K562 (cell line): ENCODE measurements around the gene F2. TPM values are rescaled to one million over a fixed set of nuclear protein-coding genes. Genes with fewer than 3 reads are reported as not detected.

Source experiments
- ATAC-seq: fragments of 200-7000 bp; cut with Tn5 transposase; 3 replicates; pipeline ENCODE4 v1.9.1; 2020; ENCODE audit warnings: moderate library complexity
- BruUV-seq: library from RNA; stranded (reverse); fragments of 400-500 nt; replicated peaks from 2 replicates; lab custom pipeline; 2021; lab: Mats Ljungman, UMichigan
- CTCF ChIA-PET: fragments of 300-600 bp; formaldehyde crosslinking; extraction: SDS; loops from one replicate; lab custom pipeline; 2021; ENCODE audit warnings: low intra/inter-chr PET ratio; lab: Yijun Ruan, JAX
- POLR2A ChIA-PET: fragments of 300-600, 350-650 bp; sonication (Branson Sonifier 250); formaldehyde crosslinking; extraction: SDS; loops from one replicate; lab custom pipeline; 2021; ENCODE audit warnings: antibody characterized with exemption, inconsistent platforms; lab: Yijun Ruan, JAX
- DNase-seq, 4 experiments: peaks; one replicate each; pipeline versions ENCODE4 v3.0.0 to v3.0.0-alpha.2; 2011 to 2018; ENCODE audit warnings: low spot score in 3 of 4, mixed read lengths in 3 of 4; ENCODE audit errors: extremely low read depth in 1 of 4
- FAIRE-seq: peaks from 2 replicates; lab custom pipeline; 2011; peaks lifted over from hg19 to GRCh38; lab: Jason Lieb, UNC
- H2AFZ ChIP-seq: 2 replicates; pipeline ENCODE4 v1.6.0; 2011; ENCODE audit warnings: low read depth, low read length, control low read depth, inconsistent platforms
- H3K27ac ChIP-seq: fragments of 200-600 bp; 3 replicates; pipeline ENCODE4 v1.8.0; 2011; ENCODE audit warnings: low read depth, mild to moderate bottlenecking, control low read depth, inconsistent platforms, low read length, moderate library complexity, mixed read lengths; ENCODE audit errors: extremely low read depth
- H3K27me3 ChIP-seq, 2 experiments: fragments of 300-600 bp in 1 of 2; 2 replicates in 1 of 2; 3 replicates in 1 of 2; pipeline versions ENCODE4 v1.6.0 to v1.8.0; 2011; ENCODE audit warnings: inconsistent platforms in 2 of 2, low read length in 2 of 2, mild to moderate bottlenecking in 1 of 2, mixed read lengths in 1 of 2, moderate library complexity in 1 of 2; ENCODE audit not compliant: control insufficient read depth in 2 of 2, insufficient read depth in 2 of 2
- H3K36me3 ChIP-seq: fragments of 300-600 bp; 3 replicates; pipeline ENCODE4 v1.8.0; 2011; ENCODE audit warnings: mild to moderate bottlenecking, low read length, inconsistent platforms; ENCODE audit not compliant: control insufficient read depth, insufficient read depth
- H3K4me1 ChIP-seq, 2 experiments: fragments of 200-600 bp in 1 of 2; replicated peaks in 1 of 2; 2 replicates in 1 of 2; 3 replicates in 1 of 2; pipeline versions ENCODE4 v1.5.1 to v1.8.0; 2011; ENCODE audit warnings: inconsistent platforms in 2 of 2, low read length in 2 of 2, mild to moderate bottlenecking in 1 of 2, mixed read lengths in 1 of 2, moderate library complexity in 1 of 2; ENCODE audit not compliant: control insufficient read depth in 2 of 2, insufficient read depth in 2 of 2
- H3K4me2 ChIP-seq: 2 replicates; pipeline ENCODE4 v1.6.1; 2011; ENCODE audit warnings: low read length, control low read depth, inconsistent platforms, mixed read lengths; ENCODE audit not compliant: insufficient read depth
- H3K4me3 ChIP-seq: fragments of 200-600 bp; sonication (generic), shearing (Covaris generic); 2 replicates; pipeline ENCODE4 v1.5.1; 2016; ENCODE audit warnings: control low read depth, inconsistent platforms
- H3K79me2 ChIP-seq: fragments of 200-600 bp; 3 replicates; pipeline ENCODE4 v1.8.0; 2011; ENCODE audit warnings: low read length, inconsistent platforms; ENCODE audit not compliant: control insufficient read depth, insufficient read depth
- H3K9ac ChIP-seq, 2 experiments: 2 replicates each; pipeline versions ENCODE4 v1.6.0 to v1.6.1; 2011; ENCODE audit warnings: low read depth in 2 of 2, low read length in 2 of 2, control low read depth in 1 of 2, inconsistent platforms in 1 of 2, mild to moderate bottlenecking in 1 of 2, mixed read lengths in 1 of 2; ENCODE audit not compliant: insufficient read depth in 1 of 2
- H3K9me1 ChIP-seq: one replicate; pipeline ENCODE4 v1.6.0; 2011; ENCODE audit warnings: inconsistent platforms, mild to moderate bottlenecking, low read length, moderate library complexity; ENCODE audit not compliant: control insufficient read depth, insufficient read depth
- H3K9me3 ChIP-seq: replicated peaks from 2 replicates; pipeline ENCODE4 v1.5.1; 2011; ENCODE audit warnings: low read depth, low read length, inconsistent platforms; ENCODE audit not compliant: control insufficient read depth, insufficient read depth
- H4K20me1 ChIP-seq: replicated peaks from 2 replicates; pipeline ENCODE4 v1.6.1; 2011; ENCODE audit warnings: low read length, inconsistent platforms, mixed read lengths; ENCODE audit not compliant: control insufficient read depth, insufficient read depth
- CC2D1A ChIP-seq: fragments of 450-650 bp; IDR thresholded peaks from 2 replicates; pipeline ENCODE4 v1.6.1; 2017; ENCODE audit warnings: mild to moderate bottlenecking
- ELF2 ChIP-seq: fragments of 250-450 bp; sonication (Bioruptor Pico); IDR thresholded peaks from 2 replicates; pipeline ENCODE4 v1.5.0; 2021; ENCODE audit warnings: mild to moderate bottlenecking
- HNRNPLL ChIP-seq: fragments of 200-400 bp; formaldehyde crosslinking; IDR thresholded peaks from 2 replicates; pipeline ENCODE4 v1.6.1; 2017; ENCODE audit warnings: low read length, low read depth, mild to moderate bottlenecking; ENCODE audit not compliant: poor library complexity, severe bottlenecking
- PHB2 ChIP-seq: fragments of 450-650 bp; IDR thresholded peaks from 2 replicates; pipeline ENCODE4 v1.6.1; 2017; ENCODE audit warnings: low read depth
- SMARCA4 ChIP-seq: fragments of 450-650 bp; IDR thresholded peaks from 2 replicates; pipeline ENCODE4 v1.6.1; 2016
- SRSF3 ChIP-seq: fragments of 200-400 bp; formaldehyde crosslinking; IDR thresholded peaks from 2 replicates; pipeline ENCODE4 v1.6.1; 2016; ENCODE audit warnings: mild to moderate bottlenecking, low read length, moderate library complexity; ENCODE audit not compliant: insufficient read depth
- WHSC1 ChIP-seq: IDR thresholded peaks from one replicate; pipeline ENCODE4 v1.6.1; 2012; ENCODE audit warnings: low read length, control low read depth, inconsistent platforms
- ZNF3 ChIP-seq: fragments of 250-450 bp; sonication (Bioruptor Pico); IDR thresholded peaks from 2 replicates; pipeline ENCODE4 v1.5.0; 2021; ENCODE audit warnings: mild to moderate bottlenecking, moderate library complexity
- ZNF354B ChIP-seq: fragments of 250-450 bp; sonication (Bioruptor Pico); IDR thresholded peaks from 2 replicates; pipeline ENCODE4 v1.4.0; 2020
- ZNF561 ChIP-seq: fragments of 450-650 bp; formaldehyde crosslinking; conservative IDR thresholded peaks from 2 replicates; pipeline ENCODE4 v1.4.0; 2020; ENCODE audit warnings: mild to moderate bottlenecking, moderate library complexity
- WGBS: fragments of 100-300 bp; shearing (Covaris generic); methylation state at CpG from one replicate; pipeline ENCODE4 v1.1.6; 2016; ENCODE audit warnings: low coverage, mixed read lengths; ENCODE audit not compliant: insufficient coverage; ENCODE audit errors: missing lambda C conversion rate; 5-methylcytosine and 5-hydroxymethylcytosine counted together
- in situ Hi-C: fragments of 300-500 bp; cut with MboI; formaldehyde crosslinking; loops from 4 replicates; pipeline ENCODE4 v1.15.0; 2018; ENCODE audit warnings: inconsistent platforms, mixed read lengths
- intact Hi-C: fragments of 100-400 bp; cut with micrococcal nuclease; formaldehyde crosslinking; loops from 2 replicates; pipeline ENCODE4 v1.14.2; 2022
- polyA plus RNA-seq, 8 experiments: library from polyadenylated mRNA; depleted of rRNA in 4 of 8; stranded (reverse) in 5 of 8; unstranded in 3 of 8; fragments of >200 nt; fragmentation: Nextera tagmentation in 2 of 8; fragmentation: Illumina TruSeq in 1 of 8; extraction: Ambion mirVana in 2 of 8; extraction: Trizol in 1 of 8; gene quantifications; 2 replicates each; pipeline versions ENCODE4 v1.2.1 to v1.2.3, GENCODE V29; 2011 to 2014; ENCODE audit warnings: inconsistent platforms in 1 of 8, missing spikeins in 1 of 8
- total RNA-seq, 7 experiments: library from RNA; depleted of rRNA in 6 of 7; stranded (reverse); fragments of >200 nt in 6 of 7; fragmentation: Illumina TruSeq in 2 of 7; extraction: Trizol in 2 of 7; gene quantifications; 2 replicates each; pipeline versions ENCODE4 v1.2.1 to v1.2.3, GENCODE V29; 2011 to 2021; ENCODE audit warnings: low replicate concordance in 1 of 7
- TF ChIP-seq, protein P1 (sequence below): fragments of 450-650 bp; formaldehyde crosslinking; IDR thresholded peaks from 2 replicates; pipeline ENCODE4 v1.4.0; 2020; ENCODE audit warnings: mild to moderate bottlenecking, mixed read lengths
- TF ChIP-seq, protein P2 (sequence below): fragments of 250-450 bp; sonication (Bioruptor Pico); IDR thresholded peaks from 2 replicates; pipeline ENCODE4 v1.4.0; 2020
- TF ChIP-seq, protein P3 (sequence below): sonication (generic); formaldehyde crosslinking; IDR thresholded peaks from 2 replicates; pipeline ENCODE4 v1.8.0; 2022; ENCODE audit warnings: mild to moderate bottlenecking, missing genetic modification reagents, borderline replicate concordance
- TF ChIP-seq, protein P4 (sequence below): sonication (generic); formaldehyde crosslinking; IDR thresholded peaks from 2 replicates; pipeline ENCODE4 v1.5.0; 2020; ENCODE audit warnings: missing genetic modification reagents

The F2 gene
- total and polyA plus RNA-seq, 9 of the 15 experiments (the other 6 are each of a cell fraction or from before 2014, with no cell fraction given): 0.16 TPM; not detected in 8

DNA sequence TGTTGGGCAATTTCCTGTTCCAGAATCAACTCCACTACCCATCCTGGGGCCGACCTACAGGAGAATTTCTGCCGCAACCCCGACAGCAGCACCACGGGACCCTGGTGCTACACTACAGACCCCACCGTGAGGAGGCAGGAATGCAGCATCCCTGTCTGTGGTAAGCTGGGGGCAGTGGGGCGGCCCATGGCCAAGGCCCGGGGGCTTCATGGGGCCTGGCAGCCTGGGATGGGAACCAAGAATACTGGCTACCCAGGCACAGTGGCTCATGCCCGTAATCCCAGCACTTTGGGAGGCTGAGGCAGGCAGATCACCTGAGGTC, 4.3 kb downstream of the F2 start:
- intact Hi-C loops: no loop called here

More for the DNA sequence above, 4.3 kb downstream of the F2 start:
- Histone ChIP-seq H3K27me3 (peaks cover 0 to 3% of the 10 kb centered on the region in 2 experiments; a peak in 1 of 5 replicates), H3K4me1 (peaks cover under 1 to 24% of the 10 kb centered on the region in 2 experiments; a peak in 2 of 5 replicates), H3K4me3 (no peak overlapping the region), H3K36me3 (no peaks in the 10 kb centered on the region), H3K9me1 (no peaks in the 10 kb centered on the region), H3K4me2 (no peak overlapping the region), H3K79me2 (no peaks in the 10 kb centered on the region), H4K20me1 (no peaks in the 10 kb centered on the region), H3K9me3 (peaks cover 4% of the 10 kb centered on the region; the same call in 1 of the 2 replicates), H3K27ac (no peak overlapping the region), H3K9ac (no peak overlapping the region), H2AFZ (no peak overlapping the region)
- no TSS peak for BruUV-seq
- in situ Hi-C loops: no loop called here
- CTCF ChIA-PET: interaction anchor here (0.6 kb wide), 1 partner anchor 175 kb away, joined by 3 read pairs; no protein-coding TSS in a partner anchor
- ATAC-seq (no peak), DNase-seq (no peak), FAIRE-seq (no peak)
- 74% methylated on average over 7 of the region's 8 CpGs for WGBS
- TF ChIP-seq ZNF561: no peak
- TF ChIP-seq, protein P1, sequence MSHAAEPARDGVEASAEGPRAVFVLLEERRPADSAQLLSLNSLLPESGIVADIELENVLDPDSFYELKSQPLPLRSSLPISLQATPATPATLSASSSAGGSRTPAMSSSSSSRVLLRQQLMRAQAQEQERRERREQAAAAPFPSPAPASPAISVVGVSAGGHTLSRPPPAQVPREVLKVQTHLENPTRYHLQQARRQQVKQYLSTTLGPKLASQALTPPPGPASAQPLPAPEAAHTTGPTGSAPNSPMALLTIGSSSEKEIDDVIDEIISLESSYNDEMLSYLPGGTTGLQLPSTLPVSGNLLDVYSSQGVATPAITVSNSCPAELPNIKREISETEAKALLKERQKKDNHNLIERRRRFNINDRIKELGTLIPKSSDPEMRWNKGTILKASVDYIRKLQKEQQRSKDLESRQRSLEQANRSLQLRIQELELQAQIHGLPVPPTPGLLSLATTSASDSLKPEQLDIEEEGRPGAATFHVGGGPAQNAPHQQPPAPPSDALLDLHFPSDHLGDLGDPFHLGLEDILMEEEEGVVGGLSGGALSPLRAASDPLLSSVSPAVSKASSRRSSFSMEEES: no peak
- TF ChIP-seq, protein P2, sequence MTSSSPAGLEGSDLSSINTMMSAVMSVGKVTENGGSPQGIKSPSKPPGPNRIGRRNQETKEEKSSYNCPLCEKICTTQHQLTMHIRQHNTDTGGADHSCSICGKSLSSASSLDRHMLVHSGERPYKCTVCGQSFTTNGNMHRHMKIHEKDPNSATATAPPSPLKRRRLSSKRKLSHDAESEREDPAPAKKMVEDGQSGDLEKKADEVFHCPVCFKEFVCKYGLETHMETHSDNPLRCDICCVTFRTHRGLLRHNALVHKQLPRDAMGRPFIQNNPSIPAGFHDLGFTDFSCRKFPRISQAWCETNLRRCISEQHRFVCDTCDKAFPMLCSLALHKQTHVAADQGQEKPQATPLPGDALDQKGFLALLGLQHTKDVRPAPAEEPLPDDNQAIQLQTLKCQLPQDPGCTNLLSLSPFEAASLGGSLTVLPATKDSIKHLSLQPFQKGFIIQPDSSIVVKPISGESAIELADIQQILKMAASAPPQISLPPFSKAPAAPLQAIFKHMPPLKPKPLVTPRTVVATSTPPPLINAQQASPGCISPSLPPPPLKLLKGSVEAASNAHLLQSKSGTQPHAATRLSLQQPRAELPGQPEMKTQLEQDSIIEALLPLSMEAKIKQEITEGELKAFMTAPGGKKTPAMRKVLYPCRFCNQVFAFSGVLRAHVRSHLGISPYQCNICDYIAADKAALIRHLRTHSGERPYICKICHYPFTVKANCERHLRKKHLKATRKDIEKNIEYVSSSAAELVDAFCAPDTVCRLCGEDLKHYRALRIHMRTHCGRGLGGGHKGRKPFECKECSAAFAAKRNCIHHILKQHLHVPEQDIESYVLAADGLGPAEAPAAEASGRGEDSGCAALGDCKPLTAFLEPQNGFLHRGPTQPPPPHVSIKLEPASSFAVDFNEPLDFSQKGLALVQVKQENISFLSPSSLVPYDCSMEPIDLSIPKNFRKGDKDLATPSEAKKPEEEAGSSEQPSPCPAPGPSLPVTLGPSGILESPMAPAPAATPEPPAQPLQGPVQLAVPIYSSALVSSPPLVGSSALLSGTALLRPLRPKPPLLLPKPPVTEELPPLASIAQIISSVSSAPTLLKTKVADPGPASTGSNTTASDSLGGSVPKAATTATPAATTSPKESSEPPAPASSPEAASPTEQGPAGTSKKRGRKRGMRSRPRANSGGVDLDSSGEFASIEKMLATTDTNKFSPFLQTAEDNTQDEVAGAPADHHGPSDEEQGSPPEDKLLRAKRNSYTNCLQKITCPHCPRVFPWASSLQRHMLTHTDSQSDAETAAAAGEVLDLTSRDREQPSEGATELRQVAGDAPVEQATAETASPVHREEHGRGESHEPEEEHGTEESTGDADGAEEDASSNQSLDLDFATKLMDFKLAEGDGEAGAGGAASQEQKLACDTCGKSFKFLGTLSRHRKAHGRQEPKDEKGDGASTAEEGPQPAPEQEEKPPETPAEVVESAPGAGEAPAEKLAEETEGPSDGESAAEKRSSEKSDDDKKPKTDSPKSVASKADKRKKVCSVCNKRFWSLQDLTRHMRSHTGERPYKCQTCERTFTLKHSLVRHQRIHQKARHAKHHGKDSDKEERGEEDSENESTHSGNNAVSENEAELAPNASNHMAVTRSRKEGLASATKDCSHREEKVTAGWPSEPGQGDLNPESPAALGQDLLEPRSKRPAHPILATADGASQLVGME (CRISPR knock-in tag): no peak
- TF ChIP-seq WHSC1: no peak
- no peak for TF ChIP-seq CC2D1A
- no peak for TF ChIP-seq PHB2
- no peak for TF ChIP-seq SRSF3
- TF ChIP-seq SMARCA4: no peak
- no peak for TF ChIP-seq ELF2 (CRISPR knock-in tag)
- no peak for TF ChIP-seq HNRNPLL
- TF ChIP-seq, protein P3, sequence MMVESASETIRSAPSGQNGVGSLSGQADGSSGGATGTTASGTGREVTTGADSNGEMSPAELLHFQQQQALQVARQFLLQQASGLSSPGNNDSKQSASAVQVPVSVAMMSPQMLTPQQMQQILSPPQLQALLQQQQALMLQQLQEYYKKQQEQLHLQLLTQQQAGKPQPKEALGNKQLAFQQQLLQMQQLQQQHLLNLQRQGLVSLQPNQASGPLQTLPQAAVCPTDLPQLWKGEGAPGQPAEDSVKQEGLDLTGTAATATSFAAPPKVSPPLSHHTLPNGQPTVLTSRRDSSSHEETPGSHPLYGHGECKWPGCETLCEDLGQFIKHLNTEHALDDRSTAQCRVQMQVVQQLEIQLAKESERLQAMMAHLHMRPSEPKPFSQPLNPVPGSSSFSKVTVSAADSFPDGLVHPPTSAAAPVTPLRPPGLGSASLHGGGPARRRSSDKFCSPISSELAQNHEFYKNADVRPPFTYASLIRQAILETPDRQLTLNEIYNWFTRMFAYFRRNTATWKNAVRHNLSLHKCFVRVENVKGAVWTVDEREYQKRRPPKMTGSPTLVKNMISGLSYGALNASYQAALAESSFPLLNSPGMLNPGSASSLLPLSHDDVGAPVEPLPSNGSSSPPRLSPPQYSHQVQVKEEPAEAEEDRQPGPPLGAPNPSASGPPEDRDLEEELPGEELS (CRISPR knock-in tag): no peak
- TF ChIP-seq, protein P4, sequence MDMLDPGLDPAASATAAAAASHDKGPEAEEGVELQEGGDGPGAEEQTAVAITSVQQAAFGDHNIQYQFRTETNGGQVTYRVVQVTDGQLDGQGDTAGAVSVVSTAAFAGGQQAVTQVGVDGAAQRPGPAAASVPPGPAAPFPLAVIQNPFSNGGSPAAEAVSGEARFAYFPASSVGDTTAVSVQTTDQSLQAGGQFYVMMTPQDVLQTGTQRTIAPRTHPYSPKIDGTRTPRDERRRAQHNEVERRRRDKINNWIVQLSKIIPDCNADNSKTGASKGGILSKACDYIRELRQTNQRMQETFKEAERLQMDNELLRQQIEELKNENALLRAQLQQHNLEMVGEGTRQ: no peak
- TF ChIP-seq ZNF354B (CRISPR knock-in tag): no peak
- TF ChIP-seq ZNF3: no peak
- POLR2A ChIA-PET: interaction anchor here (0.9 kb wide), 1 partner anchor 11 kb away, joined by 3 read pairs; no protein-coding TSS in a partner anchor
